ENCODE measurements around the gene DMGDH.

DMGDH gene

GRCh38 chr5:79021753-79022152, 47.7 kb downstream of the DMGDH start:
- H3K9me3 ChIP-seq (ENCODE audit: severe bottlenecking) = no peaks in the 10 kb centered on the region
- H3K27ac ChIP-seq = no peak overlapping the region
- no peaks in the 10 kb centered on the region for H3K36me3 ChIP-seq
- no peaks in the 10 kb centered on the region for H3K27me3 ChIP-seq (ENCODE audit: insufficient read depth, low read depth, severe bottlenecking)
- no peak overlapping the region for H3K4me3 ChIP-seq (ENCODE audit: low read depth, low read length)
- TF ChIP-seq CTCF (IDR thresholded peaks at IDR 0.05; ENCODE audit: low read depth, low read length) = no peak
- peak; percentile 18 for DNase-seq

- H3K27ac ChIP-seq = no peak overlapping the region
- TF ChIP-seq CTCF (IDR thresholded peaks at IDR 0.05; ENCODE audit: low read depth, low read length) = peak; percentile 75
- peak overlapping the region; percentile 26 for H3K4me3 ChIP-seq (ENCODE audit: low read depth, low read length)
- no peaks in the 10 kb centered on the region for H3K27me3 ChIP-seq (ENCODE audit: insufficient read depth, low read depth, severe bottlenecking)
- DNase-seq = peak; percentile 67
- H3K9me3 ChIP-seq (ENCODE audit: severe bottlenecking) = no peaks in the 10 kb centered on the region
- H3K36me3 ChIP-seq = no peaks in the 10 kb centered on the region
Observed at GRCh38 chr5:79020861-79021561, 48.5 kb downstream of the DMGDH start.

- Histone ChIP-seq H3K9me3 (ENCODE audit: severe bottlenecking) (peaks cover 3% of the 10 kb centered on the region), H3K4me3 (ENCODE audit: low read depth, low read length) (no peak overlapping the region), H3K36me3 (no peaks in the 10 kb centered on the region), H3K27ac (no peak overlapping the region), H3K27me3 (ENCODE audit: insufficient read depth, low read depth, severe bottlenecking) (no peaks in the 10 kb centered on the region)
- TF ChIP-seq CTCF (IDR thresholded peaks at IDR 0.05; ENCODE audit: low read depth, low read length) = no peak
- DNase-seq = no peak
Observed at GRCh38 chr5:79014631-79015030, 54.8 kb downstream of the DMGDH start.

GRCh38 chr5:79011869-79012268, 57.6 kb downstream of the DMGDH start:
- Histone ChIP-seq H3K36me3 (no peaks in the 10 kb centered on the region), H3K4me3 (ENCODE audit: low read depth, low read length) (no peak overlapping the region), H3K27me3 (ENCODE audit: insufficient read depth, low read depth, severe bottlenecking) (no peaks in the 10 kb centered on the region), H3K9me3 (ENCODE audit: severe bottlenecking) (peaks cover 3% of the 10 kb centered on the region), H3K27ac (no peak overlapping the region)
- DNase-seq = no peak
- no peak for TF ChIP-seq CTCF (IDR thresholded peaks at IDR 0.05; ENCODE audit: low read depth, low read length)

GRCh38 chr5:79011219-79011836, 58.1 kb downstream of the DMGDH start:
- DNase-seq = no peak

More at GRCh38 chr5:79011219-79011836, 58.1 kb downstream of the DMGDH start:
- Histone ChIP-seq H3K9me3 (ENCODE audit: severe bottlenecking) (peaks cover 3% of the 10 kb centered on the region), H3K36me3 (no peaks in the 10 kb centered on the region), H3K27ac (no peak overlapping the region), H3K4me3 (ENCODE audit: low read depth, low read length) (no peak overlapping the region), H3K27me3 (ENCODE audit: insufficient read depth, low read depth, severe bottlenecking) (no peaks in the 10 kb centered on the region)
- TF ChIP-seq CTCF (IDR thresholded peaks at IDR 0.05; ENCODE audit: low read depth, low read length) = no peak
